GM18519 (cell line): Measurements from ENCODE around the gene LTBP4.
"Not testable (repeated sequence)": the region's sequence is repeated elsewhere in the genome, so short reads cannot be mapped to it uniquely, and the experiment has no call there.

Source experiments
- ATAC-seq: cut with Tn5 transposase; IDR thresholded peaks from one replicate; pipeline ENCODE4 v1.9.1; 2021; ENCODE audit warnings: mild to moderate bottlenecking, moderate library complexity; ENCODE audit not compliant: unreplicated experiment, low FRiP score

Gene LTBP4

GRCh38 chr19:40601134-40601974 lies at the start of gene LTBP4:
TSS of gene LTBP4 (plus strand) at chr19:40601369. CDS start at chr19:40601388, 19 bp downstream.
- no peak for ATAC-seq

- no peak for ATAC-seq
Observed at GRCh38 chr19:40552848-40553247, 48.3 kb upstream of the LTBP4 start.

- no peak for ATAC-seq
Observed at GRCh38 chr19:40553885-40554857, 47.0 kb upstream of the LTBP4 start.

- no peak for ATAC-seq
Observed at GRCh38 chr19:40555978-40556689, 45.0 kb upstream of the LTBP4 start.

- no peak for ATAC-seq
Observed at GRCh38 chr19:40556953-40557530, 44.1 kb upstream of the LTBP4 start.

GRCh38 chr19:40559394-40559793 lies 41.8 kb upstream of the LTBP4 start:
- no peak for ATAC-seq

- no peak for ATAC-seq
Observed at GRCh38 chr19:40560092-40560507, 41.1 kb upstream of the LTBP4 start.

- no peak for ATAC-seq
Observed at GRCh38 chr19:40561947-40562346, 39.2 kb upstream of the LTBP4 start.

GRCh38 chr19:40564535-40564934 lies 36.6 kb upstream of the LTBP4 start:
- not testable (repeated sequence) for ATAC-seq

GRCh38 chr19:40565355-40565754 lies 35.8 kb upstream of the LTBP4 start:
- no peak for ATAC-seq

GRCh38 chr19:40565910-40566495 lies 35.2 kb upstream of the LTBP4 start:
- ATAC-seq = no peak

GRCh38 chr19:40567040-40567749 lies 34.0 kb upstream of the LTBP4 start:
- ATAC-seq = no peak

- ATAC-seq = no peak
Observed at GRCh38 chr19:40567750-40568494, 33.2 kb upstream of the LTBP4 start.

GRCh38 chr19:40570313-40571004 lies 30.7 kb upstream of the LTBP4 start:
- peak; percentile 65 for ATAC-seq

GRCh38 chr19:40571005-40571318 lies 30.2 kb upstream of the LTBP4 start:
- no peak for ATAC-seq

- no peak for ATAC-seq
Observed at GRCh38 chr19:40571831-40572495, 29.2 kb upstream of the LTBP4 start.

GRCh38 chr19:40575326-40575725 lies 25.8 kb upstream of the LTBP4 start:
- no peak for ATAC-seq

GRCh38 chr19:40576151-40576584 lies 25.0 kb upstream of the LTBP4 start:
- peak; percentile 16 for ATAC-seq
